ENCODE data around the gene DUSP9. TPM values are rescaled to one million over a fixed set of nuclear protein-coding genes. Genes with fewer than 3 reads are reported as not detected.

DUSP9 gene
- total RNA-seq, 2 donors from 2014 or later = 0.91 TPM; not detected in 1

- Mint-ChIP-seq H3K27ac (no peak overlapping the region), H3K36me3 (no peaks in the 10 kb centered on the region), H3K9me3 (no peaks in the 10 kb centered on the region)
- ATAC-seq = no peak
- no peak for DNase-seq (ENCODE audit: low spot score in 2 of 2)
Measured at GRCh38 chrX:153631907-153632594, 15.0 kb upstream of the DUSP9 start.

GRCh38 chrX:153632595-153632946 is 14.4 kb upstream of the DUSP9 start:
- DNase-seq (ENCODE audit: low spot score in 2 of 2) = no peak
- Mint-ChIP-seq H3K27ac (no peak overlapping the region), H3K9me3 (no peaks in the 10 kb centered on the region), H3K36me3 (no peaks in the 10 kb centered on the region)
- no peak for ATAC-seq

- Mint-ChIP-seq H3K9me3 (no peaks in the 10 kb centered on the region), H3K36me3 (no peaks in the 10 kb centered on the region), H3K27ac (no peak overlapping the region)
- ATAC-seq (no peak), DNase-seq (ENCODE audit: low spot score in 2 of 2) (no peak)
Measured at GRCh38 chrX:153633048-153633447, 14.0 kb upstream of the DUSP9 start.

- Mint-ChIP-seq H3K36me3 (no peaks in the 10 kb centered on the region), H3K9me3 (no peaks in the 10 kb centered on the region), H3K27ac (no peak overlapping the region)
- ATAC-seq (no peak), DNase-seq (ENCODE audit: low spot score in 2 of 2) (no peak)
Measured at GRCh38 chrX:153633607-153634180, 13.3 kb upstream of the DUSP9 start.

- ATAC-seq (no peak), DNase-seq (ENCODE audit: low spot score in 2 of 2) (no peak)
- Mint-ChIP-seq H3K27ac (no peak overlapping the region), H3K36me3 (no peaks in the 10 kb centered on the region), H3K9me3 (no peaks in the 10 kb centered on the region)
Measured at GRCh38 chrX:153634236-153634635, 12.8 kb upstream of the DUSP9 start.

- Mint-ChIP-seq H3K27ac (no peak overlapping the region), H3K9me3 (no peaks in the 10 kb centered on the region), H3K36me3 (no peaks in the 10 kb centered on the region)
- DNase-seq (ENCODE audit: low spot score in 2 of 2) (no peak), ATAC-seq (no peak)
Measured at GRCh38 chrX:153634832-153635231, 12.2 kb upstream of the DUSP9 start.

- no peaks in the 10 kb centered on the region for H3K36me3 Mint-ChIP-seq
- no peak overlapping the region for H3K27ac Mint-ChIP-seq
- no peaks in the 10 kb centered on the region for H3K9me3 Mint-ChIP-seq
- ATAC-seq = no peak
- no peak for DNase-seq (ENCODE audit: low spot score in 2 of 2)
Measured at GRCh38 chrX:153635388-153635787, 11.6 kb upstream of the DUSP9 start.

- ATAC-seq = peak; percentile 37 to 79
- H3K9me3 Mint-ChIP-seq = no peaks in the 10 kb centered on the region
- no peak for DNase-seq (ENCODE audit: low spot score in 2 of 2)
- H3K27ac Mint-ChIP-seq = no peak overlapping the region
- H3K36me3 Mint-ChIP-seq = no peaks in the 10 kb centered on the region
Measured at GRCh38 chrX:153635788-153636668, 11.0 kb upstream of the DUSP9 start.

- Mint-ChIP-seq H3K36me3 (no peaks in the 10 kb centered on the region), H3K9me3 (no peaks in the 10 kb centered on the region), H3K27ac (no peak overlapping the region)
- no peak for DNase-seq (ENCODE audit: low spot score in 2 of 2)
- no peak for ATAC-seq
Measured at GRCh38 chrX:153636716-153637115, 10.3 kb upstream of the DUSP9 start.

- ATAC-seq (no peak), DNase-seq (ENCODE audit: low spot score in 2 of 2) (no peak)
- Mint-ChIP-seq H3K36me3 (no peaks in the 10 kb centered on the region), H3K27ac (no peak overlapping the region), H3K9me3 (no peaks in the 10 kb centered on the region)
Measured at GRCh38 chrX:153637121-153638040, 9.6 kb upstream of the DUSP9 start.

GRCh38 chrX:153638041-153638371 is 9.0 kb upstream of the DUSP9 start:
- no peak for ATAC-seq
- Mint-ChIP-seq H3K27ac (no peak overlapping the region), H3K9me3 (no peaks in the 10 kb centered on the region), H3K36me3 (no peaks in the 10 kb centered on the region)
- no peak for DNase-seq (ENCODE audit: low spot score in 2 of 2)

GRCh38 chrX:153638436-153639176 is 8.4 kb upstream of the DUSP9 start:
- no peak for DNase-seq (ENCODE audit: low spot score in 2 of 2)
- ATAC-seq = no peak
- Mint-ChIP-seq H3K36me3 (no peaks in the 10 kb centered on the region), H3K9me3 (no peaks in the 10 kb centered on the region), H3K27ac (no peak overlapping the region)

- H3K36me3 Mint-ChIP-seq = no peaks in the 10 kb centered on the region
- DNase-seq (ENCODE audit: low spot score in 2 of 2) = no peak
- no peak overlapping the region for H3K27ac Mint-ChIP-seq
- no peak for ATAC-seq
- H3K9me3 Mint-ChIP-seq = no peaks in the 10 kb centered on the region
Measured at GRCh38 chrX:153639177-153640044, 7.6 kb upstream of the DUSP9 start.

- DNase-seq (ENCODE audit: low spot score in 2 of 2) (no peak), ATAC-seq (no peak)
- Mint-ChIP-seq H3K9me3 (no peaks in the 10 kb centered on the region), H3K27ac (no peak overlapping the region), H3K36me3 (no peaks in the 10 kb centered on the region)
Measured at GRCh38 chrX:153640045-153640686, 6.8 kb upstream of the DUSP9 start.
